ENCODE measurements around the gene ZNRF1. TPM values are rescaled to one million over a fixed set of nuclear protein-coding genes. Genes with fewer than 3 reads are reported as not detected.

Gene ZNRF1
- total and polyA plus RNA-seq, 10 of the 15 experiments (the other 5 are each of a cell fraction or from before 2014, with no cell fraction given), result 5.8 to 25.9 (median 14.3) TPM

DNA sequence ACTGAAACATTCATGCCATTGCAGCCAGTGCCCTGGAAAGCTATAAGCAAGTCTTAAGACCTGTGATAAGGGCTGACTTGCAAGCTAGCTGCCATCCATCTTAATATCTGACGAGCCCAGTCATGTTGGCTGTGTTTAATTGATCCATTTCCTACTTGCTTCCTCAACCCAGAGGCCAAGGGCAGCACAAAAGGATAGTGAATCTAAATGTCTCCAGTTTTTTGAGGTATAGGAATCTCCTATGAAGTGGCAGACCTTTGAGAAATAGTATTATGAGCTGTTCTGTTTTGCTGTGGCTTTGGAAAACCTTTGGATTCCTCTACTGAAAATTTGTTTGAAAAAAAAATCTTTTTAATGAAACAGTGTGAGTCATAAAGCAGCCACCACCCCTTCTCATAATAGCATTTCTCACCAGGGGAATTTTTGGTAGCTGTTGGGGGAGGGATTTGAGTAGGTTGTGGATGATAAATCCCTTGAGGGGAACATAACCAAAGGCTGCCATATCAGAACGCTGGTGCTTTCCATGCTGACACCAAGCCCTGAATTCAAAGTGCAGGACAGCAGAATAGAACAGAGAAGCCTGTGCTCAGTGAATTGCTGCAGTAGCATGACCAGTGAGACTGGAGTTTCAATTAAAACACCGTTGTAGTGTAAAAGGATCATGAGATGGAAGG, 12.9 kb downstream of the ZNRF1 start (continued):
- TF ChIP-seq ZSCAN29 (IDR thresholded peaks at IDR 0.05), result no peak
- TF ChIP-seq EED (IDR thresholded peaks at IDR 0.05; ENCODE audit: low read depth), result peak; percentile 82
- TF ChIP-seq, protein P1, sequence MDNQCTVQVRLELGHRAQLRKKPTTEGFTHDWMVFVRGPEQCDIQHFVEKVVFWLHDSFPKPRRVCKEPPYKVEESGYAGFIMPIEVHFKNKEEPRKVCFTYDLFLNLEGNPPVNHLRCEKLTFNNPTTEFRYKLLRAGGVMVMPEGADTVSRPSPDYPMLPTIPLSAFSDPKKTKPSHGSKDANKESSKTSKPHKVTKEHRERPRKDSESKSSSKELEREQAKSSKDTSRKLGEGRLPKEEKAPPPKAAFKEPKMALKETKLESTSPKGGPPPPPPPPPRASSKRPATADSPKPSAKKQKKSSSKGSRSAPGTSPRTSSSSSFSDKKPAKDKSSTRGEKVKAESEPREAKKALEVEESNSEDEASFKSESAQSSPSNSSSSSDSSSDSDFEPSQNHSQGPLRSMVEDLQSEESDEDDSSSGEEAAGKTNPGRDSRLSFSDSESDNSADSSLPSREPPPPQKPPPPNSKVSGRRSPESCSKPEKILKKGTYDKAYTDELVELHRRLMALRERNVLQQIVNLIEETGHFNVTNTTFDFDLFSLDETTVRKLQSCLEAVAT (IDR thresholded peaks at IDR 0.05), result no peak
- TF ChIP-seq, protein P2, sequence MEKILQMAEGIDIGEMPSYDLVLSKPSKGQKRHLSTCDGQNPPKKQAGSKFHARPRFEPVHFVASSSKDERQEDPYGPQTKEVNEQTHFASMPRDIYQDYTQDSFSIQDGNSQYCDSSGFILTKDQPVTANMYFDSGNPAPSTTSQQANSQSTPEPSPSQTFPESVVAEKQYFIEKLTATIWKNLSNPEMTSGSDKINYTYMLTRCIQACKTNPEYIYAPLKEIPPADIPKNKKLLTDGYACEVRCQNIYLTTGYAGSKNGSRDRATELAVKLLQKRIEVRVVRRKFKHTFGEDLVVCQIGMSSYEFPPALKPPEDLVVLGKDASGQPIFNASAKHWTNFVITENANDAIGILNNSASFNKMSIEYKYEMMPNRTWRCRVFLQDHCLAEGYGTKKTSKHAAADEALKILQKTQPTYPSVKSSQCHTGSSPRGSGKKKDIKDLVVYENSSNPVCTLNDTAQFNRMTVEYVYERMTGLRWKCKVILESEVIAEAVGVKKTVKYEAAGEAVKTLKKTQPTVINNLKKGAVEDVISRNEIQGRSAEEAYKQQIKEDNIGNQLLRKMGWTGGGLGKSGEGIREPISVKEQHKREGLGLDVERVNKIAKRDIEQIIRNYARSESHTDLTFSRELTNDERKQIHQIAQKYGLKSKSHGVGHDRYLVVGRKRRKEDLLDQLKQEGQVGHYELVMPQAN (conservative IDR thresholded peaks at IDR 0.05), result no peak; the same call in 1 of the 2 replicates

DNA sequence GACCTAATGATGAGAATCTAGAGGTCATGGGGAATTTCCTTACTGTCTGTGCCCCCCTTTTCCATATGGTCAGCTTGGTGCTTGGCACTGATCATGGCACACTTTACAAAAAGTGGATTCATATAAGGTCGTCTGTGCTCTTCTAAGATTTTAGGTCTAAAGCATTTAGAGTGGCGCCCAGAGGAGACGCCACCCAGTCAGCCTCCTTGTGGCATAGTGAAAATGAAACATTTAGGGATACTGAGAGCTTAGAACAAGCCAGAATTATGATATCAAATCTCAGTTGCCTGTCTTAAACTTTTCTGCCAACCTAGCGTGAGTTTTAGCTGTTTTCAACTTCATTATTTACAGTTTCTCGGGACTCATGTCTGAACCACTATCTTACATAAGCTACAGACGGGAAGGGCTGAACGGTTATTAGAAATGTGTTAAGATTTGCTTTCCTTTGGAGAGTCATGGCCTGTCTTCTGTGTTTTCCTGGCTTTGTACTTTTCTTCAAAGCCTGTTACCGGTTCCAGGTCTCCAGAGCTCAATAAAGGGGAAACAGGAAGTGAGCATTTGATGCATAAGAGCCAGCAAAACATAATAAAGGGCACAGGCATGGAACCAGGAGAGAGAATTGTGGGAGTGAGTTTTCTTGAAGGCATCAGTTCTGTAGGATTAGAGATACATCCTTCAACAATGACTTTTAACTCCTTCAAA, 13.7 kb downstream of the ZNRF1 start:
- ChIA-PET CTCF (interaction anchor here (0.8 to 5.9 kb wide), 9 partner anchors 7 to 98 kb away, joined by 3 to 38 read pairs (median 5); partner anchors contain the start of gene ZNRF1), RAD21 (ENCODE audit: unreplicated experiment) (interaction anchor here (0.9 to 5.2 kb wide), 9 partner anchors 10 to 368 kb away, joined by 3 to 38 read pairs (median 8); partner anchors contain the start of genes WDR59 and ZNRF1), POLR2A (interaction anchor here (0.5 to 2.7 kb wide), 14 partner anchors 9 to 368 kb away, joined by 3 to 20 read pairs (median 4); partner anchors contain the start of gene WDR59), SMC1A (ENCODE audit: uncharacterized antibody, unreplicated experiment) (interaction anchor here (1.1 to 4.2 kb wide), 17 partner anchors 10 to 312 kb away, joined by 3 to 43 read pairs (median 6); partner anchors contain the start of genes MLKL and WDR59)
- H3K4me2 ChIP-seq (ENCODE audit: control insufficient read depth, insufficient read depth), result peak overlapping the region; percentile 93
- intact Hi-C loops (cut with micrococcal nuclease; ENCODE audit: unreplicated experiment) (loop anchor here (5.0 kb wide), 1 partner anchor 65 kb away; no protein-coding TSS in a partner anchor), in situ Hi-C loops (cut with MboI) (no loop called here)
- H3K79me2 ChIP-seq (ENCODE audit: control insufficient read depth, insufficient read depth, low read length), result peaks cover 63% of the 10 kb centered on the region
- peaks cover 41% of the 10 kb centered on the region for H3K4me1 ChIP-seq (ENCODE audit: control insufficient read depth, insufficient read depth, low read length)
- ATAC-seq (peak; percentile 52), DNase-seq (ENCODE audit: low read depth, low spot score) (no peak), FAIRE-seq (no peak)
- H2AFZ ChIP-seq (ENCODE audit: control insufficient read depth, low read depth, low read length), result peak overlapping the region; percentile 67
- peak overlapping the region; percentile 96 for H3K27ac ChIP-seq (ENCODE audit: control insufficient read depth, insufficient read depth)
- H3K27me3 ChIP-seq (replicated peaks in 1 of 2; ENCODE audit: control insufficient read depth in 2 of 2, insufficient read depth in 2 of 2, low read length in 1 of 2), result no peaks in the 10 kb centered on the region
- H3K4me3 ChIP-seq, result peak overlapping the region; percentile 60
- H3K9ac ChIP-seq (ENCODE audit: control insufficient read depth, insufficient read depth, low read length), result peak overlapping the region; percentile 67
- BruUV-seq (replicated peaks), result TSS peak; percentile 76
- no peaks in the 10 kb centered on the region for H3K9me3 ChIP-seq (replicated peaks; ENCODE audit: control insufficient read depth, insufficient read depth, low read length)
- WGBS (ENCODE audit: insufficient coverage, insufficient replicate concordance, low lambda C conversion rate, missing lambda C conversion rate), result 2% methylated on average over 8 of the region's 8 CpGs
- H3K36me3 ChIP-seq (ENCODE audit: control insufficient read depth in 2 of 2, insufficient read depth in 2 of 2, low read length in 1 of 2), result no peaks in the 10 kb centered on the region
- H4K20me1 ChIP-seq (ENCODE audit: control insufficient read depth, insufficient read depth), result no peaks in the 10 kb centered on the region
- TF ChIP-seq SMARCA5 (IDR thresholded peaks at IDR 0.05) (no peak), MTA3 (IDR thresholded peaks at IDR 0.05; ENCODE audit: borderline replicate concordance, low read length) (peak; percentile 27; the same call in 1 of the 2 replicates), STAT1 (conservative IDR thresholded peaks at IDR 0.05) (no peak), SPI1 (IDR thresholded peaks at IDR 0.05; ENCODE audit: borderline replicate concordance, insufficient read depth, low read depth, low read length) (peak; percentile 84)
- TF ChIP-seq, protein P3, sequence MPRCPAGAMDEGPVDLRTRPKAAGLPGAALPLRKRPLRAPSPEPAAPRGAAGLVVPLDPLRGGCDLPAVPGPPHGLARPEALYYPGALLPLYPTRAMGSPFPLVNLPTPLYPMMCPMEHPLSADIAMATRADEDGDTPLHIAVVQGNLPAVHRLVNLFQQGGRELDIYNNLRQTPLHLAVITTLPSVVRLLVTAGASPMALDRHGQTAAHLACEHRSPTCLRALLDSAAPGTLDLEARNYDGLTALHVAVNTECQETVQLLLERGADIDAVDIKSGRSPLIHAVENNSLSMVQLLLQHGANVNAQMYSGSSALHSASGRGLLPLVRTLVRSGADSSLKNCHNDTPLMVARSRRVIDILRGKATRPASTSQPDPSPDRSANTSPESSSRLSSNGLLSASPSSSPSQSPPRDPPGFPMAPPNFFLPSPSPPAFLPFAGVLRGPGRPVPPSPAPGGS (IDR thresholded peaks at IDR 0.05; ENCODE audit: borderline replicate concordance, insufficient read depth, low read depth, low read length, poor library complexity, severe bottlenecking), result no peak
- TF ChIP-seq, protein P4, sequence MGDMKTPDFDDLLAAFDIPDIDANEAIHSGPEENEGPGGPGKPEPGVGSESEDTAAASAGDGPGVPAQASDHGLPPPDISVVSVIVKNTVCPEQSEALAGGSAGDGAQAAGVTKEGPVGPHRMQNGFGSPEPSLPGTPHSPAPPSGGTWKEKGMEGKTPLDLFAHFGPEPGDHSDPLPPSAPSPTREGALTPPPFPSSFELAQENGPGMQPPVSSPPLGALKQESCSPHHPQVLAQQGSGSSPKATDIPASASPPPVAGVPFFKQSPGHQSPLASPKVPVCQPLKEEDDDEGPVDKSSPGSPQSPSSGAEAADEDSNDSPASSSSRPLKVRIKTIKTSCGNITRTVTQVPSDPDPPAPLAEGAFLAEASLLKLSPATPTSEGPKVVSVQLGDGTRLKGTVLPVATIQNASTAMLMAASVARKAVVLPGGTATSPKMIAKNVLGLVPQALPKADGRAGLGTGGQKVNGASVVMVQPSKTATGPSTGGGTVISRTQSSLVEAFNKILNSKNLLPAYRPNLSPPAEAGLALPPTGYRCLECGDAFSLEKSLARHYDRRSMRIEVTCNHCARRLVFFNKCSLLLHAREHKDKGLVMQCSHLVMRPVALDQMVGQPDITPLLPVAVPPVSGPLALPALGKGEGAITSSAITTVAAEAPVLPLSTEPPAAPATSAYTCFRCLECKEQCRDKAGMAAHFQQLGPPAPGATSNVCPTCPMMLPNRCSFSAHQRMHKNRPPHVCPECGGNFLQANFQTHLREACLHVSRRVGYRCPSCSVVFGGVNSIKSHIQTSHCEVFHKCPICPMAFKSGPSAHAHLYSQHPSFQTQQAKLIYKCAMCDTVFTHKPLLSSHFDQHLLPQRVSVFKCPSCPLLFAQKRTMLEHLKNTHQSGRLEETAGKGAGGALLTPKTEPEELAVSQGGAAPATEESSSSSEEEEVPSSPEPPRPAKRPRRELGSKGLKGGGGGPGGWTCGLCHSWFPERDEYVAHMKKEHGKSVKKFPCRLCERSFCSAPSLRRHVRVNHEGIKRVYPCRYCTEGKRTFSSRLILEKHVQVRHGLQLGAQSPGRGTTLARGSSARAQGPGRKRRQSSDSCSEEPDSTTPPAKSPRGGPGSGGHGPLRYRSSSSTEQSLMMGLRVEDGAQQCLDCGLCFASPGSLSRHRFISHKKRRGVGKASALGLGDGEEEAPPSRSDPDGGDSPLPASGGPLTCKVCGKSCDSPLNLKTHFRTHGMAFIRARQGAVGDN (IDR thresholded peaks at IDR 0.05), result peak; percentile 71

All from GM12878 (cell line).